Epithelial cell of proximal tubule (primary cell): ENCODE data around the gene RGS6. TPM values are rescaled to one million over a fixed set of nuclear protein-coding genes. Genes with fewer than 3 reads are reported as not detected.
"Not testable (repeated sequence)": the region's sequence is repeated elsewhere in the genome, so short reads cannot be mapped to it uniquely, and the experiment has no call there.

Source experiments
- DNase-seq: peaks from one replicate; pipeline ENCODE4 v3.0.0-alpha.2; 2011; ENCODE audit warnings: low read depth
- H3K4me3 ChIP-seq: 2 replicates; pipeline ENCODE4 v1.5.1; 2011; ENCODE audit warnings: low read depth, mild to moderate bottlenecking, low read length
- CTCF ChIP-seq: conservative IDR thresholded peaks from 2 replicates; pipeline ENCODE4 v1.5.1; 2012; ENCODE audit warnings: low read depth, mild to moderate bottlenecking, low read length
- total RNA-seq: library from RNA; depleted of rRNA; stranded (reverse); fragments of >200 nt; gene quantifications from 2 replicates; pipeline ENCODE4 v1.2.3, GENCODE V29; 2015

Gene RGS6
- total RNA-seq, 1 donor from 2014 or later: not detected

GRCh38 chr14:71931492-71932228 is 569 bp upstream of the RGS6 start:
- TF ChIP-seq CTCF: no peak
- DNase-seq: no peak
- H3K4me3 ChIP-seq: no peak overlapping the region

- no peak overlapping the region for H3K4me3 ChIP-seq
- no peak for TF ChIP-seq CTCF
- no peak for DNase-seq
These were observed 865 bp downstream of the RGS6 start for GRCh38 chr14:71933001-71933587.

- not testable (repeated sequence) for DNase-seq, H3K4me3 ChIP-seq
These were observed 6.0 kb downstream of the RGS6 start for GRCh38 chr14:71938273-71938672.

GRCh38 chr14:71939344-71939743 is 7.1 kb downstream of the RGS6 start:
- H3K4me3 ChIP-seq, DNase-seq: not testable (repeated sequence)

- H3K4me3 ChIP-seq, DNase-seq: not testable (repeated sequence)
These were observed 8.3 kb downstream of the RGS6 start for GRCh38 chr14:71940500-71940899.

- DNase-seq, H3K4me3 ChIP-seq: not testable (repeated sequence)
These were observed 9.4 kb downstream of the RGS6 start for GRCh38 chr14:71941616-71942015.

- H3K4me3 ChIP-seq: no peak overlapping the region
These were observed 10.9 kb downstream of the RGS6 start for GRCh38 chr14:71942904-71943694.

GRCh38 chr14:71943695-71944018 is 11.4 kb downstream of the RGS6 start:
- no peak for TF ChIP-seq CTCF
- no peak overlapping the region for H3K4me3 ChIP-seq
- DNase-seq: no peak

More at GRCh38 chr14:71942904-71943694, 10.9 kb downstream of the RGS6 start:
- no peak for DNase-seq
- no peak for TF ChIP-seq CTCF

GRCh38 chr14:71947947-71948500 is 15.8 kb downstream of the RGS6 start:
- TF ChIP-seq CTCF: no peak
- no peak overlapping the region for H3K4me3 ChIP-seq
- no peak for DNase-seq
